Mesendoderm (in vitro differentiated cells): ENCODE measurements around the gene FDX1.
A peak's percentile ranks its signal among the peaks of the same experiment; 100 is the strongest.

Experiments used
- DNase-seq: peaks from one replicate; pipeline ENCODE4 v3.0.0; 2013
- H2AK5ac ChIP-seq: 2 replicates; pipeline ENCODE4 v1.6.1; 2013; ENCODE audit warnings: low read length, inconsistent platforms
- H2BK120ac ChIP-seq: 2 replicates; pipeline ENCODE4 v1.6.1; 2013; ENCODE audit warnings: low read depth, mild to moderate bottlenecking, low read length, moderate library complexity, mixed read lengths
- H2BK15ac ChIP-seq: replicated peaks from 2 replicates; pipeline ENCODE4 v1.6.1; 2013; ENCODE audit warnings: low read depth, mild to moderate bottlenecking, moderate library complexity
- H2BK5ac ChIP-seq: 2 replicates; pipeline ENCODE4 v1.6.1; 2013; ENCODE audit warnings: low read length, inconsistent platforms
- H3K18ac ChIP-seq: 2 replicates; pipeline ENCODE4 v1.6.1; 2013; ENCODE audit warnings: mild to moderate bottlenecking, low read length, mixed read lengths
- H3K23ac ChIP-seq: one replicate; pipeline ENCODE4 v1.6.1; 2013; ENCODE audit warnings: low read length
- H3K27ac ChIP-seq: 2 replicates; pipeline ENCODE4 v1.5.1; 2013; ENCODE audit warnings: low read depth, mild to moderate bottlenecking, inconsistent platforms, low read length, moderate library complexity
- H3K27me3 ChIP-seq: 2 replicates; pipeline ENCODE4 v1.6.1; 2013; ENCODE audit warnings: low read length, control low read depth, mild to moderate bottlenecking, inconsistent platforms; ENCODE audit not compliant: insufficient read depth, poor library complexity
- H3K36me3 ChIP-seq: 2 replicates; pipeline ENCODE4 v1.6.1; 2013; ENCODE audit warnings: low read length, inconsistent platforms; ENCODE audit not compliant: control insufficient read depth, insufficient read depth
- H3K4ac ChIP-seq: one replicate; pipeline ENCODE4 v1.6.1; 2013; ENCODE audit warnings: low read depth, mild to moderate bottlenecking, low read length, moderate library complexity
- H3K4me1 ChIP-seq: 2 replicates; pipeline ENCODE4 v1.6.1; 2013; ENCODE audit warnings: low read depth, low read length, inconsistent platforms; ENCODE audit not compliant: control insufficient read depth
- H3K4me2 ChIP-seq: 2 replicates; pipeline ENCODE4 v1.6.1; 2013; ENCODE audit warnings: low read length
- H3K4me3 ChIP-seq: 2 replicates; pipeline ENCODE4 v1.5.1; 2013; ENCODE audit warnings: mild to moderate bottlenecking, low read length
- H3K56ac ChIP-seq: one replicate; pipeline ENCODE4 v1.6.1; 2013; ENCODE audit warnings: low read length
- H3K79me1 ChIP-seq: 2 replicates; pipeline ENCODE4 v1.6.1; 2013; ENCODE audit warnings: low read length, inconsistent platforms
- H3K79me2 ChIP-seq: 2 replicates; pipeline ENCODE4 v1.6.1; 2013; ENCODE audit warnings: mild to moderate bottlenecking, low read length; ENCODE audit not compliant: control insufficient read depth, insufficient read depth
- H3K9ac ChIP-seq: 2 replicates; pipeline ENCODE4 v1.6.1; 2013; ENCODE audit warnings: low read length, inconsistent platforms
- H4K5ac ChIP-seq: one replicate; pipeline ENCODE4 v1.6.1; 2013; ENCODE audit warnings: low read length
- H4K8ac ChIP-seq: one replicate; pipeline ENCODE4 v1.6.1; 2013; ENCODE audit warnings: low read depth, mild to moderate bottlenecking, control low read depth, low read length, moderate library complexity
- WGBS: extraction: QIAGEN DNeasy Blood & Tissue Kit; methylation state at CpG from one replicate; pipeline ENCODE4 v1.1.7; 2013; ENCODE audit warnings: low lambda C conversion rate, missing lambda C conversion rate; ENCODE audit not compliant: insufficient coverage; ENCODE audit errors: extremely low coverage; 5-methylcytosine and 5-hydroxymethylcytosine counted together

The FDX1 gene

GRCh38 chr11:110428040-110428439, 1.7 kb upstream of the FDX1 start:
- Histone ChIP-seq H3K9ac (no peak overlapping the region), H3K4me3 (no peak overlapping the region), H2AK5ac (no peak overlapping the region), H3K4me1 (peaks cover 6% of the 10 kb centered on the region), H2BK120ac (no peak overlapping the region), H3K4ac (no peak overlapping the region), H3K79me2 (peaks cover 12% of the 10 kb centered on the region), H4K8ac (no peak overlapping the region), H3K4me2 (no peak overlapping the region), H2BK15ac (no peak overlapping the region), H3K56ac (no peak overlapping the region), H3K36me3 (no peaks in the 10 kb centered on the region), H3K27ac (no peak overlapping the region), H2BK5ac (no peak overlapping the region), H3K23ac (no peak overlapping the region), H3K79me1 (peaks cover 6% of the 10 kb centered on the region), H4K5ac (no peak overlapping the region), H3K27me3 (no peaks in the 10 kb centered on the region), H3K18ac (no peak overlapping the region)
- WGBS = no CpG with 5 or more reads among the region's 2 CpGs
- DNase-seq = no peak

- H3K4me3 ChIP-seq = peak overlapping the region; percentile 23
- DNase-seq = no peak
- no peak overlapping the region for H4K5ac ChIP-seq
- WGBS = no CpG with 5 or more reads among the region's 10 CpGs
- H2BK120ac ChIP-seq = no peak overlapping the region
- H3K27ac ChIP-seq = no peak overlapping the region
- no peaks in the 10 kb centered on the region for H3K27me3 ChIP-seq
- peak overlapping the region; percentile 81 for H3K56ac ChIP-seq
- H3K18ac ChIP-seq = peak overlapping the region; percentile 36
- H3K36me3 ChIP-seq = no peaks in the 10 kb centered on the region
- no peak overlapping the region for H4K8ac ChIP-seq
- no peak overlapping the region for H2BK5ac ChIP-seq
- H3K4me2 ChIP-seq = peak overlapping the region; percentile 69
- peak overlapping the region; percentile 57 for H3K23ac ChIP-seq
- peak overlapping the region; percentile 88 for H3K9ac ChIP-seq
- H2BK15ac ChIP-seq = no peak overlapping the region
- peaks cover 12% of the 10 kb centered on the region for H3K79me2 ChIP-seq
- H2AK5ac ChIP-seq = no peak overlapping the region
- H3K4ac ChIP-seq = no peak overlapping the region
- H3K4me1 ChIP-seq = peaks cover 6% of the 10 kb centered on the region
- H3K79me1 ChIP-seq = peaks cover 6% of the 10 kb centered on the region
These were observed 605 bp upstream of the FDX1 start for GRCh38 chr11:110428956-110429730.

GRCh38 chr11:110430267-110431050, 711 bp downstream of the FDX1 start:
- WGBS = no CpG with 5 or more reads among the region's 51 CpGs
- peak overlapping the region; percentile 63 for H3K4ac ChIP-seq
- peaks cover 6% of the 10 kb centered on the region for H3K4me1 ChIP-seq
- no peak overlapping the region for H2BK15ac ChIP-seq
- peak overlapping the region; percentile 83 for H3K56ac ChIP-seq
- H3K4me2 ChIP-seq = peak overlapping the region; percentile 90
- H2BK5ac ChIP-seq = no peak overlapping the region
- peak overlapping the region; percentile 63 for H3K18ac ChIP-seq
- peaks cover 14% of the 10 kb centered on the region for H3K79me2 ChIP-seq
- DNase-seq = peak; percentile 54
- H3K27ac ChIP-seq = peak overlapping the region; percentile 77
- H4K5ac ChIP-seq = no peak overlapping the region
- H3K23ac ChIP-seq = peak overlapping the region; percentile 25
- H3K27me3 ChIP-seq = no peaks in the 10 kb centered on the region
- peak overlapping the region; percentile 88 for H3K9ac ChIP-seq
- peaks cover 6% of the 10 kb centered on the region for H3K79me1 ChIP-seq
- no peak overlapping the region for H2BK120ac ChIP-seq
- H2AK5ac ChIP-seq = no peak overlapping the region
- no peaks in the 10 kb centered on the region for H3K36me3 ChIP-seq
- no peak overlapping the region for H4K8ac ChIP-seq
- H3K4me3 ChIP-seq = peak overlapping the region; percentile 39

- Histone ChIP-seq H2AK5ac (no peak overlapping the region), H3K18ac (no peak overlapping the region), H2BK15ac (no peak overlapping the region), H3K4me2 (peak overlapping the region; percentile 90), H3K27ac (no peak overlapping the region), H2BK120ac (no peak overlapping the region), H3K79me1 (peaks cover 6% of the 10 kb centered on the region), H3K56ac (peak overlapping the region; percentile 83), H4K8ac (no peak overlapping the region), H3K4me3 (peak overlapping the region; percentile 39), H3K27me3 (no peaks in the 10 kb centered on the region), H3K23ac (peak overlapping the region; percentile 25), H3K9ac (peak overlapping the region; percentile 88), H4K5ac (no peak overlapping the region), H3K36me3 (no peaks in the 10 kb centered on the region), H3K4ac (no peak overlapping the region), H2BK5ac (no peak overlapping the region), H3K4me1 (peaks cover 6% of the 10 kb centered on the region), H3K79me2 (peaks cover 14% of the 10 kb centered on the region)
- no CpG with 5 or more reads among the region's 7 CpGs for WGBS
- no peak for DNase-seq
These were observed 1.4 kb downstream of the FDX1 start for GRCh38 chr11:110431051-110431672.

GRCh38 chr11:110431674-110432073, 1.9 kb downstream of the FDX1 start:
- H3K79me2 ChIP-seq = peaks cover 15% of the 10 kb centered on the region
- peak overlapping the region; percentile 48 for H3K9ac ChIP-seq
- H2BK120ac ChIP-seq = no peak overlapping the region
- no peaks in the 10 kb centered on the region for H3K27me3 ChIP-seq
- H3K27ac ChIP-seq = no peak overlapping the region
- WGBS = no CpG with 5 or more reads among the region's 4 CpGs
- no peak overlapping the region for H2AK5ac ChIP-seq
- H4K8ac ChIP-seq = no peak overlapping the region
- no peak overlapping the region for H3K4ac ChIP-seq
- peaks cover 8% of the 10 kb centered on the region for H3K4me1 ChIP-seq
- DNase-seq = no peak
- H3K18ac ChIP-seq = no peak overlapping the region
- H2BK15ac ChIP-seq = no peak overlapping the region
- no peaks in the 10 kb centered on the region for H3K36me3 ChIP-seq
- H4K5ac ChIP-seq = no peak overlapping the region
- H3K79me1 ChIP-seq = peaks cover 6% of the 10 kb centered on the region
- H3K4me3 ChIP-seq = no peak overlapping the region
- no peak overlapping the region for H3K23ac ChIP-seq
- no peak overlapping the region for H2BK5ac ChIP-seq
- no peak overlapping the region for H3K4me2 ChIP-seq
- no peak overlapping the region for H3K56ac ChIP-seq
